ENCODE data around the gene HAGH. TPM values are rescaled to one million over a fixed set of nuclear protein-coding genes. Genes with fewer than 3 reads are reported as not detected.

The HAGH gene
- total and polyA plus RNA-seq, 9 of the 15 experiments (the other 6 are each of a cell fraction or from before 2014, with no cell fraction given), result 0.46 to 35.1 (median 16.8) TPM

GRCh38 chr16:1771188-1771863 lies 55.3 kb downstream of the HAGH start, which contains the start of gene NME3 (continued):
- TF ChIP-seq ETS1 (conservative IDR thresholded peaks at IDR 0.05; ENCODE audit: control insufficient read depth, low read depth, low read length), result no peak; the same call in 1 of the 2 replicates
- TF ChIP-seq CEBPG (CRISPR knock-in tag; IDR thresholded peaks at IDR 0.05), result no peak
- no peak for TF ChIP-seq CEBPG (tag; conservative IDR thresholded peaks at IDR 0.05 in 1 of 2, IDR thresholded peaks at IDR 0.05 in 1 of 2)
- no peak for TF ChIP-seq CBFA2T2 (conservative IDR thresholded peaks at IDR 0.05)
- TF ChIP-seq ZBTB17 (CRISPR knock-in tag; IDR thresholded peaks at IDR 0.05), result 0 out of 2 replicates have a peak, but pooled peaks have one; percentile 14
- no peak for TF ChIP-seq HMGN3 (IDR thresholded peaks at IDR 0.05; ENCODE audit: borderline replicate concordance, extremely low read depth, insufficient read length, low read depth, low read length)
- TF ChIP-seq NONO (IDR thresholded peaks at IDR 0.05; ENCODE audit: low read depth in 2 of 2, low read length in 1 of 2), result peak in 1 of 2 experiments; percentile 39; a peak in 2 of 4 replicates
- TF ChIP-seq ELK1 (CRISPR knock-in tag; IDR thresholded peaks at IDR 0.05), result no peak
- no peak for TF ChIP-seq SRSF1 (IDR thresholded peaks at IDR 0.05; ENCODE audit: low read depth, low read length)
- TF ChIP-seq ILF3 (IDR thresholded peaks at IDR 0.05; ENCODE audit: borderline replicate concordance), result peak; percentile 28; the same call in 1 of the 2 replicates
- peak; percentile 25; the same call in 1 of the 2 replicates for TF ChIP-seq TFAP4 (CRISPR knock-in tag; IDR thresholded peaks at IDR 0.05; ENCODE audit: borderline replicate concordance)
- no peak for TF ChIP-seq RBM34 (IDR thresholded peaks at IDR 0.05; ENCODE audit: borderline replicate concordance, insufficient read depth, low read length)
- TF ChIP-seq SRSF3 (IDR thresholded peaks at IDR 0.05; ENCODE audit: insufficient read depth, low read length), result no peak
- TF ChIP-seq CCNT2 (IDR thresholded peaks at IDR 0.05; ENCODE audit: borderline replicate concordance, extremely low read depth, insufficient read length, low read depth, low read length), result peak; percentile 79
- no peak for TF ChIP-seq JUND (IDR thresholded peaks at IDR 0.05; ENCODE audit: borderline replicate concordance, low read depth, low read length)
- no peak for TF ChIP-seq JUND (tag; IDR thresholded peaks at IDR 0.05; ENCODE audit: borderline replicate concordance, low read depth, low read length)
- no peak for TF ChIP-seq FOXA3 (CRISPR knock-in tag; conservative IDR thresholded peaks at IDR 0.05 in 1 of 2, IDR thresholded peaks at IDR 0.05 in 1 of 2)
- peak; percentile 67 to 86 for TF ChIP-seq MAZ (CRISPR knock-in tag; conservative IDR thresholded peaks at IDR 0.05 in 1 of 2, IDR thresholded peaks at IDR 0.05 in 1 of 2)
- no peak for TF ChIP-seq GABPB2 (CRISPR knock-in tag; conservative IDR thresholded peaks at IDR 0.05)
- no peak for TF ChIP-seq ZNF239 (CRISPR knock-in tag; IDR thresholded peaks at IDR 0.05)
- no peak for TF ChIP-seq HNRNPLL (IDR thresholded peaks at IDR 0.05; ENCODE audit: low read depth, low read length, poor library complexity, severe bottlenecking)
- TF ChIP-seq KHSRP (IDR thresholded peaks at IDR 0.05), result no peak
- no peak for TF ChIP-seq MAFG (tag; conservative IDR thresholded peaks at IDR 0.05)

Measured in K562 (cell line).